Right renal cortex interstitium (tissue), 3 donors: ENCODE results near the gene SLC39A6. TPM values are rescaled to one million over a fixed set of nuclear protein-coding genes. Genes with fewer than 3 reads are reported as not detected.
A peak's percentile ranks its signal among the peaks of the same experiment; 100 is the strongest.
"Not testable (repeated sequence)": the region's sequence is repeated elsewhere in the genome, so short reads cannot be mapped to it uniquely, and the experiment has no call there.

Experiments
- DNase-seq, 3 donors: peaks; one replicate each; pipeline ENCODE4 v3.0.0-alpha.2; 2013; ENCODE audit warnings: low read depth in 3 of 3, low spot score in 2 of 3
- polyA plus RNA-seq, 3 donors: library from polyadenylated mRNA; unstranded; fragments of 120-200 nt; gene quantifications; one replicate each; pipeline ENCODE4 v1.2.1, GENCODE V29; 2013; ENCODE audit not compliant: insufficient read length in 3 of 3

SLC39A6 gene
- 10 to 100 TPM; 84.6 to 91.2 (median 87.5) TPM for polyA plus RNA-seq

GRCh38 chr18:36129300-36130038 is at the start of gene SLC39A6, which contains the start of gene ELP2:
SLC39A6 (minus strand) TSS chr18:36129340; CDS start chr18:36127007, 2,333 bp downstream.
ELP2 (plus strand) TSS chr18:36129899; CDS start chr18:36129934, 35 bp downstream.
- peak; percentile 90 to 92 (median 91) for DNase-seq

- no peak for DNase-seq
Measured at GRCh38 chr18:36177913-36178312, 48.8 kb upstream of the SLC39A6 start.

- no peak for DNase-seq
Measured at GRCh38 chr18:36176711-36177110, 47.6 kb upstream of the SLC39A6 start.

- no peak for DNase-seq
Measured at GRCh38 chr18:36176177-36176584, 47.0 kb upstream of the SLC39A6 start.

GRCh38 chr18:36175481-36175880 is 46.3 kb upstream of the SLC39A6 start:
- no peak for DNase-seq

GRCh38 chr18:36169938-36170337 is 40.8 kb upstream of the SLC39A6 start:
- DNase-seq = no peak

- not testable (repeated sequence) for DNase-seq
Measured at GRCh38 chr18:36168296-36168695, 39.2 kb upstream of the SLC39A6 start.

- DNase-seq = no peak
Measured at GRCh38 chr18:36167692-36168218, 38.6 kb upstream of the SLC39A6 start.

- DNase-seq = no peak
Measured at GRCh38 chr18:36162981-36163380, 33.8 kb upstream of the SLC39A6 start.

- DNase-seq = no peak
Measured at GRCh38 chr18:36160959-36161371, 31.8 kb upstream of the SLC39A6 start.

GRCh38 chr18:36158266-36158867 is 29.2 kb upstream of the SLC39A6 start:
- no peak for DNase-seq

GRCh38 chr18:36157441-36157840 is 28.3 kb upstream of the SLC39A6 start:
- no peak for DNase-seq

GRCh38 chr18:36155851-36156757 is 27.0 kb upstream of the SLC39A6 start:
- no peak for DNase-seq

- no peak for DNase-seq
Measured at GRCh38 chr18:36153771-36154170, 24.6 kb upstream of the SLC39A6 start.

GRCh38 chr18:36153203-36153602 is 24.1 kb upstream of the SLC39A6 start:
- no peak for DNase-seq

- DNase-seq = no peak
Measured at GRCh38 chr18:36152781-36153180, 23.6 kb upstream of the SLC39A6 start.

- DNase-seq = no peak
Measured at GRCh38 chr18:36149514-36150289, 20.6 kb upstream of the SLC39A6 start.

GRCh38 chr18:36143391-36143790 is 14.3 kb upstream of the SLC39A6 start:
- no peak for DNase-seq

- no peak for DNase-seq
Measured at GRCh38 chr18:36142751-36143150, 13.6 kb upstream of the SLC39A6 start.

- no peak for DNase-seq
Measured at GRCh38 chr18:36141576-36141975, 12.4 kb upstream of the SLC39A6 start.
